ENCODE measurements around the gene CACNA1B.

Gene CACNA1B

GRCh38 chr9:137972355-137972987 is 94.9 kb downstream of the CACNA1B start:
- ChIA-PET CTCF (no interaction called here), POLR2A (no interaction called here)
- no peak for DNase-seq (ENCODE audit: extremely low spot score)
- TF ChIP-seq ZNF384 (IDR thresholded peaks at IDR 0.05) (no peak), FOXK2 (IDR thresholded peaks at IDR 0.05) (no peak), FOXA1 (IDR thresholded peaks at IDR 0.05) (no peak), ARNT (IDR thresholded peaks at IDR 0.05) (no peak), SP1 (IDR thresholded peaks at IDR 0.05) (no peak), CTBP1 (IDR thresholded peaks at IDR 0.05; ENCODE audit: borderline replicate concordance) (no peak), FOXM1 (IDR thresholded peaks at IDR 0.05; ENCODE audit: borderline replicate concordance) (no peak), TARDBP (IDR thresholded peaks at IDR 0.05) (no peak), LEF1 (IDR thresholded peaks at IDR 0.05; ENCODE audit: borderline replicate concordance) (no peak), L3MBTL2 (conservative IDR thresholded peaks at IDR 0.05) (no peak), SUZ12 (IDR thresholded peaks at IDR 0.05) (no peak), HDGF (IDR thresholded peaks at IDR 0.05; ENCODE audit: borderline replicate concordance) (no peak), PKNOX1 (IDR thresholded peaks at IDR 0.05) (no peak), NFRKB (IDR thresholded peaks at IDR 0.05) (no peak), ELF4 (IDR thresholded peaks at IDR 0.05) (no peak), BHLHE40 (IDR thresholded peaks at IDR 0.05; ENCODE audit: borderline replicate concordance) (no peak)

GRCh38 chr9:137972988-137973470 is 95.4 kb downstream of the CACNA1B start:
- DNase-seq (ENCODE audit: extremely low spot score): no peak
- ChIA-PET POLR2A (no interaction called here), CTCF (no interaction called here)
- no peak for TF ChIP-seq FOXM1 (IDR thresholded peaks at IDR 0.05; ENCODE audit: borderline replicate concordance)
- no peak for TF ChIP-seq ZNF384 (IDR thresholded peaks at IDR 0.05)
- no peak for TF ChIP-seq NFRKB (IDR thresholded peaks at IDR 0.05)
- no peak for TF ChIP-seq FOXA1 (IDR thresholded peaks at IDR 0.05)
- TF ChIP-seq LEF1 (IDR thresholded peaks at IDR 0.05; ENCODE audit: borderline replicate concordance): no peak

- ChIA-PET CTCF (no interaction called here), POLR2A (no interaction called here)
- TF ChIP-seq L3MBTL2 (conservative IDR thresholded peaks at IDR 0.05) (no peak), CTBP1 (IDR thresholded peaks at IDR 0.05; ENCODE audit: borderline replicate concordance) (no peak), LEF1 (IDR thresholded peaks at IDR 0.05; ENCODE audit: borderline replicate concordance) (no peak), FOXM1 (IDR thresholded peaks at IDR 0.05; ENCODE audit: borderline replicate concordance) (no peak), ZNF384 (IDR thresholded peaks at IDR 0.05) (no peak), FOXK2 (IDR thresholded peaks at IDR 0.05) (no peak), ARNT (IDR thresholded peaks at IDR 0.05) (no peak), BHLHE40 (IDR thresholded peaks at IDR 0.05; ENCODE audit: borderline replicate concordance) (no peak), NFRKB (IDR thresholded peaks at IDR 0.05) (no peak), TARDBP (IDR thresholded peaks at IDR 0.05) (no peak), SUZ12 (IDR thresholded peaks at IDR 0.05) (no peak), FOXA1 (IDR thresholded peaks at IDR 0.05) (no peak), PKNOX1 (IDR thresholded peaks at IDR 0.05) (no peak), HDGF (IDR thresholded peaks at IDR 0.05; ENCODE audit: borderline replicate concordance) (no peak), SP1 (IDR thresholded peaks at IDR 0.05) (no peak), ELF4 (IDR thresholded peaks at IDR 0.05) (no peak)
- no peak for DNase-seq (ENCODE audit: extremely low spot score)
Measured at GRCh38 chr9:137973829-137974416, 96.3 kb downstream of the CACNA1B start.

GRCh38 chr9:137974746-137975526 is 97.4 kb downstream of the CACNA1B start:
- CTCF ChIA-PET: no interaction called here
- POLR2A ChIA-PET: no interaction called here
- TF ChIP-seq NFRKB (IDR thresholded peaks at IDR 0.05) (no peak), TARDBP (IDR thresholded peaks at IDR 0.05) (no peak), FOXK2 (IDR thresholded peaks at IDR 0.05) (no peak), FOXM1 (IDR thresholded peaks at IDR 0.05; ENCODE audit: borderline replicate concordance) (no peak), SUZ12 (IDR thresholded peaks at IDR 0.05) (no peak), ZNF384 (IDR thresholded peaks at IDR 0.05) (no peak), BHLHE40 (IDR thresholded peaks at IDR 0.05; ENCODE audit: borderline replicate concordance) (no peak), SP1 (IDR thresholded peaks at IDR 0.05) (no peak), HDGF (IDR thresholded peaks at IDR 0.05; ENCODE audit: borderline replicate concordance) (no peak), ELF4 (IDR thresholded peaks at IDR 0.05) (no peak), LEF1 (IDR thresholded peaks at IDR 0.05; ENCODE audit: borderline replicate concordance) (no peak), CTBP1 (IDR thresholded peaks at IDR 0.05; ENCODE audit: borderline replicate concordance) (no peak), FOXA1 (IDR thresholded peaks at IDR 0.05) (no peak), L3MBTL2 (conservative IDR thresholded peaks at IDR 0.05) (no peak), PKNOX1 (IDR thresholded peaks at IDR 0.05) (no peak), ARNT (IDR thresholded peaks at IDR 0.05) (no peak)
- no peak for DNase-seq (ENCODE audit: extremely low spot score)

GRCh38 chr9:137975527-137975913 is 97.9 kb downstream of the CACNA1B start:
- POLR2A ChIA-PET: no interaction called here
- DNase-seq (ENCODE audit: extremely low spot score): no peak
- CTCF ChIA-PET: no interaction called here
- no peak for TF ChIP-seq SUZ12 (IDR thresholded peaks at IDR 0.05)
- TF ChIP-seq NFRKB (IDR thresholded peaks at IDR 0.05): no peak
- no peak for TF ChIP-seq ARNT (IDR thresholded peaks at IDR 0.05)
- no peak for TF ChIP-seq PKNOX1 (IDR thresholded peaks at IDR 0.05)
- TF ChIP-seq HDGF (IDR thresholded peaks at IDR 0.05; ENCODE audit: borderline replicate concordance): no peak
- TF ChIP-seq ELF4 (IDR thresholded peaks at IDR 0.05): no peak
- TF ChIP-seq ZNF384 (IDR thresholded peaks at IDR 0.05): no peak
- TF ChIP-seq BHLHE40 (IDR thresholded peaks at IDR 0.05; ENCODE audit: borderline replicate concordance): no peak
- no peak for TF ChIP-seq LEF1 (IDR thresholded peaks at IDR 0.05; ENCODE audit: borderline replicate concordance)
- no peak for TF ChIP-seq SP1 (IDR thresholded peaks at IDR 0.05)
- TF ChIP-seq L3MBTL2 (conservative IDR thresholded peaks at IDR 0.05): no peak
- no peak for TF ChIP-seq FOXK2 (IDR thresholded peaks at IDR 0.05)
- no peak for TF ChIP-seq FOXM1 (IDR thresholded peaks at IDR 0.05; ENCODE audit: borderline replicate concordance)
- no peak for TF ChIP-seq TARDBP (IDR thresholded peaks at IDR 0.05)
- no peak for TF ChIP-seq FOXA1 (IDR thresholded peaks at IDR 0.05)

All from HEK293T (cell line).